ENCODE results near the gene WIF1.

WIF1 gene

GRCh38 chr12:65121956-65122469, 908 bp upstream of the WIF1 start:
- H3K4me3 ChIP-seq (ENCODE audit: low read length), result no peak overlapping the region
- H3K36me3 ChIP-seq (ENCODE audit: control insufficient read depth, low read length), result no peaks in the 10 kb centered on the region
- H3K27me3 ChIP-seq (ENCODE audit: control insufficient read depth, low read length), result peaks cover 12% of the 10 kb centered on the region
- H3F3A ChIP-seq (ENCODE audit: control insufficient read depth, insufficient read depth), result no peaks in the 10 kb centered on the region
- H4K20me1 ChIP-seq (ENCODE audit: control insufficient read depth, insufficient read depth, low read depth, low read length), result no peaks in the 10 kb centered on the region
- TF ChIP-seq EZH2phosphoT487 (IDR thresholded peaks at IDR 0.05; ENCODE audit: borderline replicate concordance, low read length), result no peak
- TF ChIP-seq, protein P1, sequence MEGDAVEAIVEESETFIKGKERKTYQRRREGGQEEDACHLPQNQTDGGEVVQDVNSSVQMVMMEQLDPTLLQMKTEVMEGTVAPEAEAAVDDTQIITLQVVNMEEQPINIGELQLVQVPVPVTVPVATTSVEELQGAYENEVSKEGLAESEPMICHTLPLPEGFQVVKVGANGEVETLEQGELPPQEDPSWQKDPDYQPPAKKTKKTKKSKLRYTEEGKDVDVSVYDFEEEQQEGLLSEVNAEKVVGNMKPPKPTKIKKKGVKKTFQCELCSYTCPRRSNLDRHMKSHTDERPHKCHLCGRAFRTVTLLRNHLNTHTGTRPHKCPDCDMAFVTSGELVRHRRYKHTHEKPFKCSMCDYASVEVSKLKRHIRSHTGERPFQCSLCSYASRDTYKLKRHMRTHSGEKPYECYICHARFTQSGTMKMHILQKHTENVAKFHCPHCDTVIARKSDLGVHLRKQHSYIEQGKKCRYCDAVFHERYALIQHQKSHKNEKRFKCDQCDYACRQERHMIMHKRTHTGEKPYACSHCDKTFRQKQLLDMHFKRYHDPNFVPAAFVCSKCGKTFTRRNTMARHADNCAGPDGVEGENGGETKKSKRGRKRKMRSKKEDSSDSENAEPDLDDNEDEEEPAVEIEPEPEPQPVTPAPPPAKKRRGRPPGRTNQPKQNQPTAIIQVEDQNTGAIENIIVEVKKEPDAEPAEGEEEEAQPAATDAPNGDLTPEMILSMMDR (IDR thresholded peaks at IDR 0.05; ENCODE audit: low read depth, low read length, poor library complexity, severe bottlenecking), result no peak
- H3K4me1 ChIP-seq (ENCODE audit: control insufficient read depth, low read length), result no peaks in the 10 kb centered on the region
- H3K27ac ChIP-seq (ENCODE audit: low read depth, low read length), result no peak overlapping the region
- H3K9me3 ChIP-seq (ENCODE audit: control insufficient read depth, insufficient read depth, low read length), result no peaks in the 10 kb centered on the region
- H3K4me2 ChIP-seq (ENCODE audit: low read length), result no peak overlapping the region
- no peaks in the 10 kb centered on the region for H3K79me2 ChIP-seq (ENCODE audit: control insufficient read depth, low read length)
- no peaks in the 10 kb centered on the region for H3K9me2 ChIP-seq (replicated peaks; ENCODE audit: control insufficient read depth, low read length)

- TF ChIP-seq, protein P1 (IDR thresholded peaks at IDR 0.05; ENCODE audit: low read depth, low read length, poor library complexity, severe bottlenecking), result no peak
These were observed 2.0 kb downstream of the WIF1 start for GRCh38 chr12:65119063-65119462.

DNA sequence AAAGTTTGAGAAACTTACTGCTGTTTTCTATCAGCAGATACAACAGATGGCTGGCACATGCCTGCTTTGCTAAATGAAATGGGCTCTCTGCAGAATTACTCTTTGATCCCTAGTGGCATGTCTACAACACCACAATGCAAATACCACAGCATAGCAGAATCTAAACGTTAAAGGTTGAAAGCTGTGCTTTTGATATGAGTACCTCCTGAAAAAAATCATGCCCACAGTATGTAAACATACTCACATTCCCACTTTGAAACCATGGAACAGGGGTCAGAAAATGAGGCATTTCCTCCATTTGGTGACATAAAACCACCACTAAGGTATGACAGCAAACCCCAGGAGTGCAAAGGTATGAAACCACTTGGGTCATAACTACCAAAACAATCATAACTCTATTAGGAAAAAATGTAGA, 7.5 kb downstream of the WIF1 start:
- Histone ChIP-seq H3K36me3 (ENCODE audit: control insufficient read depth, low read length) (no peaks in the 10 kb centered on the region), H3K27ac (ENCODE audit: low read depth, low read length) (no peak overlapping the region), H3K4me1 (ENCODE audit: control insufficient read depth, low read length) (no peaks in the 10 kb centered on the region), H3K4me2 (ENCODE audit: low read length) (no peak overlapping the region), H3K4me3 (ENCODE audit: low read length) (no peak overlapping the region), H3K9me2 (replicated peaks; ENCODE audit: control insufficient read depth, low read length) (no peaks in the 10 kb centered on the region), H3K79me2 (ENCODE audit: control insufficient read depth, low read length) (no peaks in the 10 kb centered on the region), H3F3A (ENCODE audit: control insufficient read depth, insufficient read depth) (no peaks in the 10 kb centered on the region), H3K27me3 (ENCODE audit: control insufficient read depth, low read length) (peaks cover 6% of the 10 kb centered on the region; the same call in 1 of the 2 replicates), H3K9me3 (ENCODE audit: control insufficient read depth, insufficient read depth, low read length) (no peaks in the 10 kb centered on the region), H4K20me1 (ENCODE audit: control insufficient read depth, insufficient read depth, low read depth, low read length) (no peaks in the 10 kb centered on the region)
- TF ChIP-seq, protein P1 (IDR thresholded peaks at IDR 0.05; ENCODE audit: low read depth, low read length, poor library complexity, severe bottlenecking), result no peak
- TF ChIP-seq EZH2phosphoT487 (IDR thresholded peaks at IDR 0.05; ENCODE audit: borderline replicate concordance, low read length), result no peak

More at GRCh38 chr12:65119063-65119462, 2.0 kb downstream of the WIF1 start:
- Histone ChIP-seq H3K4me3 (ENCODE audit: low read length) (no peak overlapping the region), H3K4me2 (ENCODE audit: low read length) (no peak overlapping the region), H3K79me2 (ENCODE audit: control insufficient read depth, low read length) (no peaks in the 10 kb centered on the region), H3K9me3 (ENCODE audit: control insufficient read depth, insufficient read depth, low read length) (no peaks in the 10 kb centered on the region), H3K36me3 (ENCODE audit: control insufficient read depth, low read length) (no peaks in the 10 kb centered on the region), H3K27me3 (ENCODE audit: control insufficient read depth, low read length) (no peaks in the 10 kb centered on the region), H3F3A (ENCODE audit: control insufficient read depth, insufficient read depth) (no peaks in the 10 kb centered on the region), H3K9me2 (replicated peaks; ENCODE audit: control insufficient read depth, low read length) (no peaks in the 10 kb centered on the region), H3K27ac (ENCODE audit: low read depth, low read length) (no peak overlapping the region), H4K20me1 (ENCODE audit: control insufficient read depth, insufficient read depth, low read depth, low read length) (no peaks in the 10 kb centered on the region), H3K4me1 (ENCODE audit: control insufficient read depth, low read length) (no peaks in the 10 kb centered on the region)

Data from DOHH2 (cell line).